Nephron progenitor cell (in vitro differentiated cells): ENCODE measurements around the gene DCANP1.

Experiments
- DNase-seq: peaks from one replicate; pipeline ENCODE4 v3.0.0; 2021
- H3K27ac Mint-ChIP-seq: 2 replicates; pipeline ENCODE4 v1.8.0; 2021; ENCODE audit warnings: mild to moderate bottlenecking, moderate library complexity, mixed read lengths
- H3K27me3 Mint-ChIP-seq: 2 replicates; pipeline ENCODE4 v1.8.0; 2021; ENCODE audit warnings: mild to moderate bottlenecking, low read depth, mixed read lengths; ENCODE audit not compliant: poor library complexity
- H3K36me3 Mint-ChIP-seq: 2 replicates; pipeline ENCODE4 v1.8.0; 2021; ENCODE audit warnings: low read depth, mixed read lengths
- H3K4me1 Mint-ChIP-seq: 2 replicates; pipeline ENCODE4 v1.8.0; 2021; ENCODE audit warnings: mixed read lengths
- H3K4me3 Mint-ChIP-seq: 2 replicates; pipeline ENCODE4 v1.8.0; 2021; ENCODE audit warnings: mild to moderate bottlenecking, moderate library complexity, mixed read lengths
- H3K9me3 Mint-ChIP-seq: 2 replicates; pipeline ENCODE4 v1.8.0; 2021; ENCODE audit warnings: mild to moderate bottlenecking, moderate library complexity, mixed read lengths
- CTCF ChIP-seq: fragments of 200-600 bp; sonication (generic); IDR thresholded peaks from 2 replicates; pipeline ENCODE4 v1.5.0; 2021; ENCODE audit warnings: antibody characterized with exemption

DCANP1 gene

DNA sequence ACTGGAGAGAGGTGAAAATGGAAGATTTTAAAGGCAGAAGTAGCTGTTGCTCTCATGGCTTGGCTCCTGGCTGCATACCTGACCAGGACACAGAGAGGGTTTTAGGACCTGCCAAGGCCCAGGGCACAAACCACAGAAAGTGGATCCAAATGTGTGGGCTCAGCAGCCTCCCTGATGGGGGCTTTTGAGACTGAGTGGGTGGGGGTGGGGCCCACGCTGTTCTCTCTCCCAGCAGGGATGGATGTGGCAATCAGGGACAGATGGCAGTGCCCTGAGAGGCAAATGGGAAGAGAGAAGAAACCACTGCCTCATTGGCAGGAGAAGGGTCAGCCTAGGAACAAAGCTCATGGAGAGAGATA, 39.9 kb upstream of the DCANP1 start:
- Mint-ChIP-seq H3K4me3 (no peak overlapping the region), H3K27ac (no peak overlapping the region), H3K9me3 (no peaks in the 10 kb centered on the region), H3K4me1 (peaks cover 52% of the 10 kb centered on the region), H3K27me3 (peaks cover 74% of the 10 kb centered on the region), H3K36me3 (no peaks in the 10 kb centered on the region)
- no peak for TF ChIP-seq CTCF
- no peak for DNase-seq

- H3K4me3 Mint-ChIP-seq: no peak overlapping the region
- H3K36me3 Mint-ChIP-seq: no peaks in the 10 kb centered on the region
- no peak for TF ChIP-seq CTCF
- no peak overlapping the region for H3K27ac Mint-ChIP-seq
- peaks cover 45% of the 10 kb centered on the region for H3K4me1 Mint-ChIP-seq
- peaks cover 68% of the 10 kb centered on the region for H3K27me3 Mint-ChIP-seq
- H3K9me3 Mint-ChIP-seq: no peaks in the 10 kb centered on the region
- no peak for DNase-seq
These were observed 39.2 kb upstream of the DCANP1 start for GRCh38 chr5:135486131-135487036.

DNA sequence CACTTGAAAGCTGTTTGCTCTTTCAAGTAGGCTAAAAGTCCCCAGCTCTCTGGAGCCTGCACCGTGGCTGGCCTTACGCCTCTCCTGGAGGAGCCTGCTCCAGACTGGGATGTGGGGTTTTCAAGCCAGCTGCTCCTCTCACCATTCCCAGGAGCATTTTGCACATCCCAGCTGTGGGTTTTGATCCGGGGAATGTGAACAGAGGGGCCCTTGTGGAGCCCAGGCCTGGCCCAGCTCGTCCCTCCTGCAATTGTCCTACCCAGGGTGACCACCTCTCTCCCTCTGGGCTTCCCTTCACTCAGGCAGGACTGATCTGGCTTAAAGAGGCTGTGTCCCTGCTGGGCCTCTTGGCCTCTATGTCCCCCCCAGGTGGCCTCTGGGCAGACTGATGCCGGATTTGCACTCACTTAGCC, 37.5 kb upstream of the DCANP1 start:
- Mint-ChIP-seq H3K27me3 (peaks cover 61% of the 10 kb centered on the region), H3K4me3 (no peak overlapping the region), H3K27ac (no peak overlapping the region), H3K4me1 (peaks cover 29% of the 10 kb centered on the region), H3K9me3 (no peaks in the 10 kb centered on the region), H3K36me3 (no peaks in the 10 kb centered on the region)
- DNase-seq: no peak
- TF ChIP-seq CTCF: no peak

DNA sequence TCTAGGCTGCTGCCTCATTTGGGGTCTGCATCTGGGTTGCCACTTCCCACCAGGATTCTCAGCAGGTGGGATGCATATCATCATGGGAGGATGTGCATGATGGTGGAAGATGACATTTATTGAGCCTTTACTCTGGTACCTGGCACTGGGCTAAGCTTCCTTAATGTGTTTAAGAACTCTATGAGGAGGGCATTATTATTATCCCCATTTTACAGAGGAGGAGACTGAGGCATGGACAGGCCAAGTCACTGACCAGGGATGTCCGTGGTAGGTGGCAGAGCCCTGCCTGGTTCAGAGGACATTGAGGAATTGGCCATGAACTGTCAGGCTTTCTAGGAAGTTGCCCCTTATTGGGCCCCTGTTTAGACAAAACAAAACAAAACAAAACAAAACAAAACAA, 36.1 kb upstream of the DCANP1 start:
- peaks cover 25% of the 10 kb centered on the region for H3K4me1 Mint-ChIP-seq
- DNase-seq: no peak
- H3K4me3 Mint-ChIP-seq: no peak overlapping the region
- no peak overlapping the region for H3K27ac Mint-ChIP-seq
- H3K36me3 Mint-ChIP-seq: no peaks in the 10 kb centered on the region
- H3K9me3 Mint-ChIP-seq: no peaks in the 10 kb centered on the region
- no peak for TF ChIP-seq CTCF
- H3K27me3 Mint-ChIP-seq: peaks cover 47% of the 10 kb centered on the region

DNA sequence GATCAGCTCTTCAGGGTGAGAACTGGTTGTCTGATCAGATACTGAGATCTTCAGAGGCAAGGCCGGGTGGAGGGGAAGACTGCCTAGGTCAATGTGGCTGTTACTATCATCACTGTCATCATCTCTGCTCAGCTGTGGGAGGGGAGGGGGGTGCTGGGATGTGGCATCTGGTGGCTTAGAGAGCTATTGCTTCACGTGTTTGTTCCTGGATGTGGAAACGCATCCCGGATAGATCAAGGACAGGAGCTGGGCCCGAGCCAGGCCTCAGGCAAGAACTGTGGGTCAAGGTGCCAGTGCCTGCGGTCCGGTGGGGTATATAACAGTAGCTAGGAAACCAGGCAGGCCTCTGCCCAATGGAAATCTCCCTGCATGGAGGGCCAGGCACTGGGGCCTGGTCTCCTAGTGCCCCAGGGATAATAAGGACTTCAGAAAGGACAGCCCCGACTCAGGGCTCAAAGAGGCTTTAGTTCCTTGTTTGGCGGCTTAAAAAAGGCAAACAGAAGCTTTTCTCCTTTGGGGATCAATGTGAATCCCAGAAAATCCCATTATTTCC, 35.3 kb upstream of the DCANP1 start:
- H3K4me3 Mint-ChIP-seq: no peak overlapping the region
- no peaks in the 10 kb centered on the region for H3K9me3 Mint-ChIP-seq
- H3K27me3 Mint-ChIP-seq: peaks cover 39% of the 10 kb centered on the region
- TF ChIP-seq CTCF: no peak
- no peaks in the 10 kb centered on the region for H3K36me3 Mint-ChIP-seq
- peaks cover 25% of the 10 kb centered on the region for H3K4me1 Mint-ChIP-seq
- no peak overlapping the region for H3K27ac Mint-ChIP-seq
- DNase-seq: no peak

DNA sequence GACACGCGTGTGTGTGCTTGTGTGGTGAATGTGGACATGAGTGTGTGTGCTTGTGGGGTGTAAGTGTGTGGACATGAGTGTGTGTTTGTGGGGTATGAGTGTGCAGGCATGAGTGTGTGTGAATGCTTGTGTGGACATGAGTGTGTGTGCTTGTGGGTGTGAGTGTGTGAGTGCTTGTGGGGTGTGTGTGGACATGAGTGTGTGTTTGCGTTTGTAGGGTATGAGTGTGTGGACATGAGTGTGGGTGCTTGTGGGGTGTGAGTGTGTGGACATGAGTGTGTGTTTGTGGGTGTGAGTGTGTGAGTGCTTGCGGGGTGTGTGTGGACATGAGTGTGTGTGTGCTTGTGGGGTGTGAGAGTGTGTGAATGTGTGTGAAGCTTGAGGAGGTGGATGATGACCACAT, 34.8 kb upstream of the DCANP1 start:
- DNase-seq: no peak
- H3K9me3 Mint-ChIP-seq: no peaks in the 10 kb centered on the region
- TF ChIP-seq CTCF: no peak
- H3K27ac Mint-ChIP-seq: no peak overlapping the region
- H3K4me1 Mint-ChIP-seq: peaks cover 28% of the 10 kb centered on the region
- H3K27me3 Mint-ChIP-seq: peaks cover 35% of the 10 kb centered on the region
- no peak overlapping the region for H3K4me3 Mint-ChIP-seq
- H3K36me3 Mint-ChIP-seq: no peaks in the 10 kb centered on the region
